ENCODE data around the gene HMBS. TPM values are rescaled to one million over a fixed set of nuclear protein-coding genes. Genes with fewer than 3 reads are reported as not detected.

The HMBS gene
- total RNA-seq, 1 experiment from 2014 or later = 9.3 TPM

- BruUV-seq (replicated peaks) = no TSS peak
- POLR2A ChIA-PET (ENCODE audit: unreplicated experiment) = no interaction called here
- no peak overlapping the region for H3K4me2 ChIP-seq (ENCODE audit: low read length)
- no peaks in the 10 kb centered on the region for H4K20me1 ChIP-seq (ENCODE audit: low read length)
- CTCF ChIA-PET = no interaction called here
- no peak for DNase-seq
- peaks cover 10% of the 10 kb centered on the region for H3K4me1 ChIP-seq (ENCODE audit: insufficient read depth, low read length)
- no peak overlapping the region for H2AFZ ChIP-seq (ENCODE audit: low read length)
- peaks cover 27% of the 10 kb centered on the region; the same call in 1 of the 2 replicates for H3K36me3 ChIP-seq (ENCODE audit: low read depth, low read length)
- H3K27me3 ChIP-seq (ENCODE audit: low read length) = no peaks in the 10 kb centered on the region
- no peaks in the 10 kb centered on the region for H3F3A ChIP-seq (ENCODE audit: low read length, unreplicated experiment)
- no peak for ATAC-seq
- H3K9ac ChIP-seq (ENCODE audit: low read length) = no peak overlapping the region
- no peak overlapping the region for H3K4me3 ChIP-seq (ENCODE audit: low read length)
- intact Hi-C loops (cut with micrococcal nuclease) = no loop called here
- no peaks in the 10 kb centered on the region for H3K9me3 ChIP-seq (ENCODE audit: low read length)
- H3K9me2 ChIP-seq (replicated peaks; ENCODE audit: low read length) = no peaks in the 10 kb centered on the region
- no peak for TF ChIP-seq CTCF (conservative IDR thresholded peaks at IDR 0.05; ENCODE audit: low read depth, low read length)
- TF ChIP-seq EZH2phosphoT487 (IDR thresholded peaks at IDR 0.05; ENCODE audit: borderline replicate concordance, low read length) = no peak
- TF ChIP-seq EZH2 (IDR thresholded peaks at IDR 0.05; ENCODE audit: low read length, unreplicated experiment) = no peak
- no peak overlapping the region for H3K27ac ChIP-seq (ENCODE audit: low read length)
- no peaks in the 10 kb centered on the region for H3K79me2 ChIP-seq (ENCODE audit: low read length)
Measured at GRCh38 chr11:119116235-119116594, 31.5 kb downstream of the HMBS start.

DNA sequence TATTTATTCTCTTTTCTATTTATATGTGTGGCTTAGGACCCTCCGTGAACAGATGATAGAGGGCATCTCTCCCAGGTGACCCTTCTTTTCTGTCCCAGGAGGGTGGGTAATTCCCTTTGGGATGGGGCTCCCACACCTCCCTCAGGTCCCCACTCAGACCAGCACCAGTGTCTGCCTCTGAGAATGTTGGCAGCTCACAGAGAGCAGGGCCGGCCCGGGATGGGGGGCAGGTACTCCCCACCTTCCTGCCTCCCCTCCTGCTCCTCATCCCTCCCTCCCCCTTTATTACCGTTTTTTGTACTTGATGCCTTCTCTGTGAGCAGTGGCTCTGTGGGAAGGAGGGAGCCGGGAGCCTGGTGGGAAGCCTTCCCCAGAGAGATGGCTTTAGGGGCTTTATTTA is 31.9 kb downstream of the HMBS start:
- H3K4me3 ChIP-seq (ENCODE audit: low read length) = no peak overlapping the region
- H3K4me1 ChIP-seq (ENCODE audit: insufficient read depth, low read length) = peaks cover 10% of the 10 kb centered on the region
- no peak overlapping the region for H3K27ac ChIP-seq (ENCODE audit: low read length)
- ChIA-PET POLR2A (ENCODE audit: unreplicated experiment) (no interaction called here), CTCF (no interaction called here)
- DNase-seq (no peak), ATAC-seq (no peak)
- BruUV-seq (replicated peaks) = no TSS peak
- no peak overlapping the region for H3K4me2 ChIP-seq (ENCODE audit: low read length)
- intact Hi-C loops (cut with micrococcal nuclease) = no loop called here
- no peaks in the 10 kb centered on the region for H3K9me3 ChIP-seq (ENCODE audit: low read length)
- no peaks in the 10 kb centered on the region for H4K20me1 ChIP-seq (ENCODE audit: low read length)
- no peak overlapping the region for H2AFZ ChIP-seq (ENCODE audit: low read length)
- H3K79me2 ChIP-seq (ENCODE audit: low read length) = peaks cover 2% of the 10 kb centered on the region
- no peaks in the 10 kb centered on the region for H3K9me2 ChIP-seq (replicated peaks; ENCODE audit: low read length)
- no peaks in the 10 kb centered on the region for H3K27me3 ChIP-seq (ENCODE audit: low read length)
- H3K9ac ChIP-seq (ENCODE audit: low read length) = no peak overlapping the region
- H3F3A ChIP-seq (ENCODE audit: low read length, unreplicated experiment) = no peaks in the 10 kb centered on the region
- H3K36me3 ChIP-seq (ENCODE audit: low read depth, low read length) = peaks cover 25% of the 10 kb centered on the region; the same call in 1 of the 2 replicates
- TF ChIP-seq CTCF (conservative IDR thresholded peaks at IDR 0.05; ENCODE audit: low read depth, low read length) (no peak), EZH2 (IDR thresholded peaks at IDR 0.05; ENCODE audit: low read length, unreplicated experiment) (no peak), EZH2phosphoT487 (IDR thresholded peaks at IDR 0.05; ENCODE audit: borderline replicate concordance, low read length) (no peak)

GRCh38 chr11:119117004-119117706 is 32.5 kb downstream of the HMBS start:
- H3K4me3 ChIP-seq (ENCODE audit: low read length) = no peak overlapping the region
- H3K27ac ChIP-seq (ENCODE audit: low read length) = no peak overlapping the region
- H3K9me3 ChIP-seq (ENCODE audit: low read length) = no peaks in the 10 kb centered on the region
- H3K27me3 ChIP-seq (ENCODE audit: low read length) = no peaks in the 10 kb centered on the region
- no peaks in the 10 kb centered on the region for H3F3A ChIP-seq (ENCODE audit: low read length, unreplicated experiment)
- TF ChIP-seq EZH2phosphoT487 (IDR thresholded peaks at IDR 0.05; ENCODE audit: borderline replicate concordance, low read length) (no peak), EZH2 (IDR thresholded peaks at IDR 0.05; ENCODE audit: low read length, unreplicated experiment) (no peak), CTCF (conservative IDR thresholded peaks at IDR 0.05; ENCODE audit: low read depth, low read length) (no peak)
- H3K4me2 ChIP-seq (ENCODE audit: low read length) = no peak overlapping the region
- peaks cover 8% of the 10 kb centered on the region for H3K79me2 ChIP-seq (ENCODE audit: low read length)
- H3K9ac ChIP-seq (ENCODE audit: low read length) = no peak overlapping the region
- no peaks in the 10 kb centered on the region for H3K9me2 ChIP-seq (replicated peaks; ENCODE audit: low read length)
- no TSS peak for BruUV-seq (replicated peaks)
- DNase-seq = no peak
- no peak for ATAC-seq
- intact Hi-C loops (cut with micrococcal nuclease) = no loop called here
- H2AFZ ChIP-seq (ENCODE audit: low read length) = no peak overlapping the region
- H3K36me3 ChIP-seq (ENCODE audit: low read depth, low read length) = peaks cover 20% of the 10 kb centered on the region; the same call in 1 of the 2 replicates
- H3K4me1 ChIP-seq (ENCODE audit: insufficient read depth, low read length) = peaks cover 10% of the 10 kb centered on the region
- H4K20me1 ChIP-seq (ENCODE audit: low read length) = no peaks in the 10 kb centered on the region
- ChIA-PET POLR2A (ENCODE audit: unreplicated experiment) (no interaction called here), CTCF (no interaction called here)
